GM23338 (cell line): ENCODE results near the gene CTSW. TPM values are rescaled to one million over a fixed set of nuclear protein-coding genes. Genes with fewer than 3 reads are reported as not detected.

Experiments used
- ATAC-seq: fragments of 200-7000 bp; cut with Tn5 transposase; 3 replicates; pipeline ENCODE4 v1.9.1; 2020
- DNase-seq: peaks from one replicate; pipeline ENCODE4 v3.0.0-alpha.2; 2015; ENCODE audit warnings: low spot score
- H2AFZ ChIP-seq: fragments of 200-600 bp; sonication (generic); 2 replicates; pipeline ENCODE4 v1.8.0; 2016; ENCODE audit warnings: antibody characterized with exemption, mild to moderate bottlenecking, moderate library complexity
- H3F3A ChIP-seq: fragments of 200-600 bp; sonication (generic); replicated peaks from 2 replicates; pipeline ENCODE4 v1.8.0; 2017; ENCODE audit warnings: antibody characterized with exemption, mixed run types, low read depth
- H3K27ac ChIP-seq: fragments of 200-600 bp; sonication (generic); 2 replicates; pipeline ENCODE4 v1.6.1; 2016; ENCODE audit warnings: low read depth
- H3K27me3 ChIP-seq: fragments of 200-600 bp; sonication (generic); 2 replicates; pipeline ENCODE4 v1.8.0; 2016; ENCODE audit warnings: mild to moderate bottlenecking, mixed run types, moderate library complexity; ENCODE audit not compliant: insufficient read depth
- H3K36me3 ChIP-seq: fragments of 200-600 bp; sonication (generic); 2 replicates; pipeline ENCODE4 v1.8.0; 2016; ENCODE audit warnings: mild to moderate bottlenecking; ENCODE audit not compliant: insufficient read depth
- H3K4me1 ChIP-seq: fragments of 200-600 bp; sonication (generic); 2 replicates; pipeline ENCODE4 v1.8.0; 2016; ENCODE audit warnings: mild to moderate bottlenecking, moderate library complexity; ENCODE audit not compliant: insufficient read depth
- H3K4me2 ChIP-seq: fragments of 200-600 bp; sonication (generic); 2 replicates; pipeline ENCODE4 v1.7.1; 2017; ENCODE audit warnings: mixed run types
- H3K4me3 ChIP-seq: fragments of 200-600 bp; sonication (generic); 2 replicates; pipeline ENCODE4 v1.6.1; 2016; ENCODE audit warnings: mixed run types
- H3K79me2 ChIP-seq: fragments of 200-600 bp; sonication (generic); replicated peaks from 2 replicates; pipeline ENCODE4 v1.8.0; 2017; ENCODE audit warnings: mild to moderate bottlenecking; ENCODE audit not compliant: insufficient read depth
- H3K9me2 ChIP-seq: fragments of 200-600 bp; sonication (generic); 2 replicates; pipeline ENCODE4 v1.8.0; 2017; ENCODE audit not compliant: insufficient read depth
- H4K20me1 ChIP-seq: fragments of 200-600 bp; sonication (generic); replicated peaks from 2 replicates; pipeline ENCODE4 v1.8.0; 2017; ENCODE audit warnings: mild to moderate bottlenecking; ENCODE audit not compliant: insufficient read depth
- H3K27ac Mint-ChIP-seq: 2 replicates; pipeline ENCODE4 v1.8.0; 2020; ENCODE audit warnings: inconsistent platforms, mild to moderate bottlenecking, moderate library complexity, mixed read lengths
- H3K27me3 Mint-ChIP-seq: 3 replicates; pipeline ENCODE4 v1.8.0; 2022; ENCODE audit warnings: low read depth, mild to moderate bottlenecking, moderate library complexity, mixed read lengths, inconsistent platforms; ENCODE audit not compliant: insufficient read depth, poor library complexity
- H3K36me3 Mint-ChIP-seq: 3 replicates; pipeline ENCODE4 v1.8.0; 2021; ENCODE audit warnings: low read depth, mild to moderate bottlenecking, inconsistent platforms, moderate library complexity, mixed read lengths
- H3K4me1 Mint-ChIP-seq: 3 replicates; pipeline ENCODE4 v1.8.0; 2020; ENCODE audit warnings: mild to moderate bottlenecking, inconsistent platforms, mixed read lengths
- H3K4me3 Mint-ChIP-seq: 3 replicates; pipeline ENCODE4 v1.8.0; 2021; ENCODE audit warnings: moderate library complexity, mild to moderate bottlenecking, inconsistent platforms, mixed read lengths
- H3K9me3 Mint-ChIP-seq: 3 replicates; pipeline ENCODE4 v1.8.0; 2020; ENCODE audit warnings: moderate library complexity, mild to moderate bottlenecking, inconsistent platforms, mixed read lengths
- EZH2 ChIP-seq: fragments of 200-600 bp; sonication (generic); IDR thresholded peaks from one replicate; pipeline ENCODE4 v1.8.0; 2017; ENCODE audit warnings: antibody characterized with exemption, mild to moderate bottlenecking, low read depth; ENCODE audit not compliant: unreplicated experiment
- EZH2phosphoT487 ChIP-seq: fragments of 200-600 bp; sonication (generic); IDR thresholded peaks from one replicate; pipeline ENCODE4 v1.8.1; 2018; ENCODE audit warnings: antibody characterized with exemption; ENCODE audit not compliant: unreplicated experiment
- JUNB ChIP-seq: IDR thresholded peaks from one replicate; pipeline ENCODE4 v1.6.1; 2016; ENCODE audit warnings: antibody characterized with exemption; ENCODE audit not compliant: unreplicated experiment
- NANOG ChIP-seq: IDR thresholded peaks from 2 replicates; pipeline ENCODE4 v1.6.1; 2016; ENCODE audit warnings: antibody characterized with exemption, borderline replicate concordance
- POLR2AphosphoS5 ChIP-seq: IDR thresholded peaks from 2 replicates; pipeline ENCODE4 v1.6.1; 2016; ENCODE audit warnings: antibody characterized with exemption, low read depth
- ZNF114 ChIP-seq: fragments of 250-450 bp; sonication (Bioruptor Pico); IDR thresholded peaks from 2 replicates; pipeline ENCODE4 v1.5.0; 2020; ENCODE audit warnings: mild to moderate bottlenecking, moderate library complexity
- ZNF331 ChIP-seq: fragments of 250-450 bp; sonication (Bioruptor Pico); IDR thresholded peaks from 2 replicates; pipeline ENCODE4 v1.5.0; 2020; ENCODE audit warnings: low read depth, mild to moderate bottlenecking, moderate library complexity
- polyA plus RNA-seq: library from polyadenylated mRNA; unstranded; fragments of >200 nt; fragmentation: Nextera tagmentation; extraction: Ambion mirVana; gene quantifications from 2 replicates; pipeline ENCODE4 v1.2.1, GENCODE V29; 2016
- total RNA-seq: library from RNA; depleted of rRNA; stranded (reverse); fragments of >200 nt; shearing (Covaris generic); gene quantifications from 2 replicates; pipeline ENCODE4 v1.2.3, GENCODE V29; 2014
- TF ChIP-seq, protein P1 (sequence below): IDR thresholded peaks from 2 replicates; pipeline ENCODE4 v1.6.1; 2016; ENCODE audit warnings: antibody characterized with exemption

CTSW gene
- total and polyA plus RNA-seq, 2 experiments from 2014 or later, result not detected

DNA sequence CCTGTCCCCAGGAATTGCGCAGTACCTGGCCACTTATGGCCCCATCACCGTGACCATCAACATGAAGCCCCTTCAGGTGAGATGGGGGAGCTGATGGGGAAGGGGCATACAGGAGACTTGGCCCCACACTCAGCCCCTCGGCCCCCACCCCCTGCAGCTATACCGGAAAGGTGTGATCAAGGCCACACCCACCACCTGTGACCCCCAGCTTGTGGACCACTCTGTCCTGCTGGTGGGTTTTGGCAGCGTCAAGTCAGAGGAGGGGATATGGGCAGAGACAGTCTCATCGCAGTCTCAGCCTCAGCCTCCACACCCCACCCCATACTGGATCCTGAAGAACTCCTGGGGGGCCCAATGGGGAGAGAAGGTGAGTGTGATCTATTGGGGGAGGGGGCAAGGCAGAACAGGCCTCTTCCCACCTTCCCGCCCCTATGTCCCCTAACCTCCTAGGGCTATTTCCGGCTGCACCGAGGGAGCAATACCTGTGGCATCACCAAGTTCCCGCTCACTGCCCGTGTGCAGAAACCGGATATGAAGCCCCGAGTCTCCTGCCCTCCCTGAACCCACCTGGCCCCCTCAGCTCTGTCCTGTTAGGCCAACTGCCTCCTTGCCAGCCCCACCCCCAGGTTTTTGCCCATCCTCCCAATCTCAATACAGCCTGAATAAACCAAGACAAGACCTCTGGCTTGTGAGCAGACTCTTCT is 3.6 kb downstream of the CTSW start:
- peaks cover 45% of the 10 kb centered on the region for H3K36me3 Mint-ChIP-seq

DNA sequence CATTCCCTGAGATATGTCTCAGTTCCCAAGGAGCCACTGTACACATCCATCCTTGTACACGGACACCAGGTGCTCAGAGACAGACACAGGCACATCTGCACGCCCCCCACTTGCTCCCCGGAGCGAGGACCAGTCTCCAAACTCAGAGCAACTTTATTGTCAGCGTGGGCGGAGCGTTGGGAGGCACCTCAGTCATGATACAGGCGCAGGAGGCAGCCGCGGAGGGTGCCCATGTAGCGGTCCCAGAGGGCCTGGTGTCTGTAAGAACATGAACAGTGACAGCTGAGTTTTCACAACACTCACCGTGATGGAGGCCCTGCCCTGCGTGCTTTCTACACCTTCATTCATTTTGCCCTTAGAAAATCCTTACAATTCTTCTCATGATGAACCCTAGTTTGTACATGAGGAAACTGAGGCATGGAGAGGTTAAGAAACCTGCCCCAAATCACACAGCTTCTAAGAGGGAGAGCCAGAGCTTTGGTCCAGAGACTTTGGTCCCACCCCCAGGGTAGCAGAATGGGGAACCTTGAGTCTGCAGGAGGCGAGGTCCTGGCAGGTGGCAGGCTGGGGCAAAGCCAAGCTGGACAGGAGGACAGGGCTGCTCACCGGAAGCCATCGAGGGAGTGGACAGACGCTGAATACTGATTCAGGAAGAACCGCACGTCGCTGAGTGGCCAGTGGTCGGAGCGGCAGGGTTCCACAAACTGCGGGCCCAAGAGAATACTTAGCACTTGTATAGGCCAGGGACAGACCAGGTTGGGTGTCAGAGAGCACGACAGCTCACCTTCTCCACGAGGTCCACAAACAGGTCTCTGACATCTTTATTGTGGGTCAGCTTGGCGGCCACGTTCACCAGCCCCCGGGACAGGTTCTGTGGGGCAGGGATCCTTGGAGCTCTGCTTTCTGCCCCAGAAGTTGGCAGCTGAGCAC is 4.4 kb downstream of the CTSW start:
- peaks cover 29% of the 10 kb centered on the region for H3F3A ChIP-seq
- H3K36me3 Mint-ChIP-seq, result peaks cover 45% of the 10 kb centered on the region
- no peak overlapping the region for H3K4me2 ChIP-seq
- H3K79me2 ChIP-seq, result 0 out of 2 replicates have a peak, but pooled peaks cover 9% of the 10 kb centered on the region
- H4K20me1 ChIP-seq, result peaks cover 18% of the 10 kb centered on the region; the same call in 1 of the 2 replicates
- peaks cover under 1% of the 10 kb centered on the region; the same call in 1 of the 2 replicates for H3K27me3 ChIP-seq
- no peak overlapping the region for H2AFZ ChIP-seq
- H3K36me3 ChIP-seq, result peaks cover 14% of the 10 kb centered on the region; the same call in 1 of the 2 replicates
- peaks cover 9% of the 10 kb centered on the region for H3K4me1 ChIP-seq
- no peak for DNase-seq
- peaks cover 14% of the 10 kb centered on the region for H3K27me3 Mint-ChIP-seq
- H3K27ac ChIP-seq, result no peak overlapping the region
- no peaks in the 10 kb centered on the region for H3K9me2 ChIP-seq
- no peak overlapping the region; the same call in 2 of the 3 replicates for H3K4me3 Mint-ChIP-seq
- no peak for ATAC-seq
- peaks cover 2% of the 10 kb centered on the region; the same call in 1 of the 3 replicates for H3K9me3 Mint-ChIP-seq
- H3K4me1 Mint-ChIP-seq, result peaks cover 15% of the 10 kb centered on the region
- H3K27ac Mint-ChIP-seq, result no peak overlapping the region
- H3K4me3 ChIP-seq, result no peak overlapping the region
- no peak for TF ChIP-seq JUNB

More for the DNA sequence above, 3.6 kb downstream of the CTSW start:
- peaks cover 13% of the 10 kb centered on the region for H3K4me1 Mint-ChIP-seq
- TF ChIP-seq EZH2phosphoT487, result no peak
- no peak for TF ChIP-seq ZNF114
- TF ChIP-seq ZNF331 (CRISPR knock-in tag), result no peak
- TF ChIP-seq POLR2AphosphoS5, result no peak
- TF ChIP-seq, protein P1, sequence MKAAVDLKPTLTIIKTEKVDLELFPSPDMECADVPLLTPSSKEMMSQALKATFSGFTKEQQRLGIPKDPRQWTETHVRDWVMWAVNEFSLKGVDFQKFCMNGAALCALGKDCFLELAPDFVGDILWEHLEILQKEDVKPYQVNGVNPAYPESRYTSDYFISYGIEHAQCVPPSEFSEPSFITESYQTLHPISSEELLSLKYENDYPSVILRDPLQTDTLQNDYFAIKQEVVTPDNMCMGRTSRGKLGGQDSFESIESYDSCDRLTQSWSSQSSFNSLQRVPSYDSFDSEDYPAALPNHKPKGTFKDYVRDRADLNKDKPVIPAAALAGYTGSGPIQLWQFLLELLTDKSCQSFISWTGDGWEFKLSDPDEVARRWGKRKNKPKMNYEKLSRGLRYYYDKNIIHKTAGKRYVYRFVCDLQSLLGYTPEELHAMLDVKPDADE, result no peak
- TF ChIP-seq EZH2, result no peak
- no peak for TF ChIP-seq NANOG
- H3K27me3 Mint-ChIP-seq, result peaks cover 13% of the 10 kb centered on the region
- H2AFZ ChIP-seq, result no peak overlapping the region
- H3K4me1 ChIP-seq, result peaks cover 7% of the 10 kb centered on the region; the same call in 1 of the 2 replicates
- H3K27me3 ChIP-seq, result no peaks in the 10 kb centered on the region
- peaks cover 14% of the 10 kb centered on the region; the same call in 1 of the 2 replicates for H3K36me3 ChIP-seq
- peaks cover 2% of the 10 kb centered on the region; the same call in 1 of the 3 replicates for H3K9me3 Mint-ChIP-seq
- no peak overlapping the region for H3K4me3 ChIP-seq
- H3F3A ChIP-seq, result peaks cover 24% of the 10 kb centered on the region
- H3K79me2 ChIP-seq, result 0 out of 2 replicates have a peak, but pooled peaks cover 9% of the 10 kb centered on the region
- no peak overlapping the region for H3K27ac Mint-ChIP-seq
- H4K20me1 ChIP-seq, result peaks cover 18% of the 10 kb centered on the region; the same call in 1 of the 2 replicates
- no peak for ATAC-seq
- DNase-seq, result no peak
- H3K4me3 Mint-ChIP-seq, result no peak overlapping the region; the same call in 2 of the 3 replicates
- no peaks in the 10 kb centered on the region for H3K9me2 ChIP-seq
- H3K27ac ChIP-seq, result no peak overlapping the region
- no peak overlapping the region for H3K4me2 ChIP-seq
